PC-3 (cell line): ENCODE results near the gene PTPN20.

Experiments
- CTCF ChIP-seq: fragments of 300-600 bp; sonication (generic); conservative IDR thresholded peaks from 2 replicates; pipeline ENCODE4 v1.5.1; 2017; ENCODE audit warnings: antibody characterized with exemption, low read depth, mild to moderate bottlenecking, low read length
- EZH2 ChIP-seq: fragments of 300-600 bp; sonication (generic); IDR thresholded peaks from one replicate; pipeline ENCODE4 v1.6.1; 2017; ENCODE audit warnings: antibody characterized with exemption, mild to moderate bottlenecking, low read length; ENCODE audit not compliant: unreplicated experiment
- EZH2phosphoT487 ChIP-seq: fragments of 300-600 bp; sonication (generic); IDR thresholded peaks from 2 replicates; pipeline ENCODE4 v1.6.1; 2018; ENCODE audit warnings: mild to moderate bottlenecking, antibody characterized with exemption, low read length, borderline replicate concordance

GRCh38 chr10:47031211-47031900, 120.1 kb downstream of the PTPN20 start:
- TF ChIP-seq CTCF = peak; percentile 15; the same call in 1 of the 2 replicates
- TF ChIP-seq EZH2phosphoT487 = no peak
- no peak for TF ChIP-seq EZH2
